HFF-Myc (cell line): ENCODE measurements around the gene SGPP2.

ENCODE experiments used
- DNase-seq: peaks from one replicate; pipeline ENCODE4 v3.0.0-alpha.2; 2011; ENCODE audit warnings: low read depth; ENCODE audit errors: extremely low read depth
- H3K4me3 ChIP-seq: replicated peaks from 2 replicates; pipeline ENCODE4 v1.5.1; 2011; ENCODE audit warnings: low read depth, mild to moderate bottlenecking, control low read depth, low read length
- TF ChIP-seq, protein P1 (sequence below): IDR thresholded peaks from 2 replicates; pipeline ENCODE4 v1.5.1; 2012; ENCODE audit warnings: mild to moderate bottlenecking, low read depth, low read length, control low read depth; ENCODE audit errors: missing control alignments

SGPP2 gene

DNA sequence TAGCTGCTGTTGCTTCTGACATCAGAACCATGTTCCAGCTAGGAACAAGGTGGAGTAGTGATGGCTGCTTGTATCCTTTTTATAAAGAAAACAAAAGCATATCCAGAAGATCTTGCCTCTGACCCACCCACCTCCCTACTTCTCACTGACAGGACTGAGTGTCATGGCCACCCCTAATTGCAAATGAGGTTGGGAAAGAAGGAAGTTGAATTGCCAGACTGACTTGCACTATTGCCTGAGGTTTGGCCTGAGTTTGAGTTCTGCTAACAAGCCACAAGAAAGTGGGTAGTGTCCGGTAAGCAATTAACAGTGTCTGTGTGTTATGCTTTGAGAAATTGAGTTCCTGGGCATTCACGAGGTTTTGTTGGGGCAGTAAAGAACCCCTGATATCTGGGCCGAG is 22.8 kb downstream of the SGPP2 start:
- no peak overlapping the region for H3K4me3 ChIP-seq
- TF ChIP-seq, protein P1, sequence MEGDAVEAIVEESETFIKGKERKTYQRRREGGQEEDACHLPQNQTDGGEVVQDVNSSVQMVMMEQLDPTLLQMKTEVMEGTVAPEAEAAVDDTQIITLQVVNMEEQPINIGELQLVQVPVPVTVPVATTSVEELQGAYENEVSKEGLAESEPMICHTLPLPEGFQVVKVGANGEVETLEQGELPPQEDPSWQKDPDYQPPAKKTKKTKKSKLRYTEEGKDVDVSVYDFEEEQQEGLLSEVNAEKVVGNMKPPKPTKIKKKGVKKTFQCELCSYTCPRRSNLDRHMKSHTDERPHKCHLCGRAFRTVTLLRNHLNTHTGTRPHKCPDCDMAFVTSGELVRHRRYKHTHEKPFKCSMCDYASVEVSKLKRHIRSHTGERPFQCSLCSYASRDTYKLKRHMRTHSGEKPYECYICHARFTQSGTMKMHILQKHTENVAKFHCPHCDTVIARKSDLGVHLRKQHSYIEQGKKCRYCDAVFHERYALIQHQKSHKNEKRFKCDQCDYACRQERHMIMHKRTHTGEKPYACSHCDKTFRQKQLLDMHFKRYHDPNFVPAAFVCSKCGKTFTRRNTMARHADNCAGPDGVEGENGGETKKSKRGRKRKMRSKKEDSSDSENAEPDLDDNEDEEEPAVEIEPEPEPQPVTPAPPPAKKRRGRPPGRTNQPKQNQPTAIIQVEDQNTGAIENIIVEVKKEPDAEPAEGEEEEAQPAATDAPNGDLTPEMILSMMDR: no peak
- DNase-seq: no peak

DNA sequence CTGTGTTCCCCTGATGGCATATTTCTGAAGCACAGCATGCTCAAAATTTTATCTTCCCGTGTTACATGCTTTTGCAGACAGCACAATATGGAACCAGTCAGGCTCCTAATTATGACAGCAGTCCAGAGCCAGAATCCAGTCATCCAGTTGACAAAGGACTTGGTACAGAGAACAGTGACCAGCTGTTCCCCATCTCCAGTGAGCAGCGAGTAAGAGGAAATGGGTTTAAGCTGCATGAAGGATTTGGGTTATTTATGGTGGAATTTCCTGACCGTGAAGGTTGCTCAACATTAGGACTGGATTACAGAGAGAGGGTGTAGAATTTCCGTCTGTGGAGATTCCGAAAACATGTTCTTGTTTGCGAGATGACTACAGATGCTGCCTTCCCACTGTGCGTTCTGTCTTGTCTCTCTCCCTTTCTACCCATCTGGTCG is 24.4 kb downstream of the SGPP2 start:
- peak; percentile 65 for DNase-seq
- TF ChIP-seq, protein P1: no peak
- H3K4me3 ChIP-seq: no peak overlapping the region

DNA sequence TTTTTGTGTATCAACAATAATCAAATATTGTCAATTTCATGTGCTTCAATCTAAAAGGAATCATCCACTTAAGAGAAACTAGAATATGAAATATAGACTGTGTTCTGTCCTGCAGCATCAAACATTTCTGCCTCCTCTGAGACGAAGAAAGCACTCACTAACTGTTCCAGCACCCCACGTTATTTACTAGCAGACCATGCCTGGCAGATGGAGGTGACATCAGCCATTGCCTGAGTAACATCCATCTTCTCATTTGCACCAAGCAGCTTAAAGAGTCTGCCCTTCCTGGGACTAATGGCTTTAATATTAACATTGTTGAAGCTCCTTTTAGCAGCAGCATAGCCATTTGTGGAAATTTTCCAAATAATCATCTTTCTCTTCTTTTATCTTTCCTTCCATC is 25.7 kb downstream of the SGPP2 start:
- TF ChIP-seq, protein P1: no peak
- no peak for DNase-seq
- H3K4me3 ChIP-seq: no peak overlapping the region

DNA sequence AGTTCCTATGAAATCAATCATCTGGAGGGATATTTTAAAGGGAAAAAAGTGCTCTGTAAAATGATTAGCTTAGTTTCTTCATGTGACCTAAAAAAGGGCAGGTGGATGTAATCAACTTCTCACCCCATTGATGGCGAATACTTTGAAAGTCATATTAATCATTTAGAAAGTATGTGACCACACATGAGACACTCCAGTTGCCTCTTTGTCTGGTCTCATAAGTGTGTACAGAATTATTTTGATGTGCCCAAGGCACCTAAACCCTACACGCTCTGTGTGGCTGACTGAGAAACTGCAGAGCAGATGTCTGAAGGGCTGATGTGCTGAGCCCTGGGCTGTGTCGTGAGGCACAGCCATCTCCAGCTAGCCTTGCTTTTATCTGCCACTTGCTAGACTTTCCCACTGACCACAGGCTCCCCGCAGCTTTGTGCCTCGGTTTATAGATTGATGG is 26.9 kb downstream of the SGPP2 start:
- TF ChIP-seq, protein P1: no peak
- no peak overlapping the region for H3K4me3 ChIP-seq
- DNase-seq: no peak

DNA sequence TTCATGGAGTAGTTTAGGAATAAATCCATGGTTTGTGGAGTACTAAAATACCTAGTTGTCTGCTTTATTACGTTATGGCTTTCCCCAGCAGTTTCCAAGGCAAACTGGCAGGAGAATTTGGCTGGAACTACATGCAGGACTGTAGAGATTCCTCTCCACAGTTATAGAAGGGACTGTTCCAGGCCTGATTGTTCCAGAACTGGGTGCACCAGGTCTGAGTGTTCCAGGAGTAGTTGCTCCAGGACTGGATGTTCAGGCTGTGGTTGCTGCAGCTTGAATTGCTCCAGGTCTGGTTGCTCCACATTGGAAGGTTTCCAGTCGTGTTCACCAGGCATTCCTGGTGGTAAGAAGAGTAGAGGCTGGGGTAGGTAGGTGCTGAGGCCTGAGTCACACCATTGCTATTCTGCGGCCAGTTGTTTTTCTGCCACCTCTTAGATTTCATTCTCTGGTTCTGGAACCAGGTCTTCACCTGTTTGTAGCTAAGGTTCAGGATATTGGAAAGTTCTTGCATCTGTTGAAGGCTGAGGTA is 28.1 kb downstream of the SGPP2 start:
- TF ChIP-seq, protein P1: no peak
- H3K4me3 ChIP-seq: no peak overlapping the region
- no peak for DNase-seq

DNA sequence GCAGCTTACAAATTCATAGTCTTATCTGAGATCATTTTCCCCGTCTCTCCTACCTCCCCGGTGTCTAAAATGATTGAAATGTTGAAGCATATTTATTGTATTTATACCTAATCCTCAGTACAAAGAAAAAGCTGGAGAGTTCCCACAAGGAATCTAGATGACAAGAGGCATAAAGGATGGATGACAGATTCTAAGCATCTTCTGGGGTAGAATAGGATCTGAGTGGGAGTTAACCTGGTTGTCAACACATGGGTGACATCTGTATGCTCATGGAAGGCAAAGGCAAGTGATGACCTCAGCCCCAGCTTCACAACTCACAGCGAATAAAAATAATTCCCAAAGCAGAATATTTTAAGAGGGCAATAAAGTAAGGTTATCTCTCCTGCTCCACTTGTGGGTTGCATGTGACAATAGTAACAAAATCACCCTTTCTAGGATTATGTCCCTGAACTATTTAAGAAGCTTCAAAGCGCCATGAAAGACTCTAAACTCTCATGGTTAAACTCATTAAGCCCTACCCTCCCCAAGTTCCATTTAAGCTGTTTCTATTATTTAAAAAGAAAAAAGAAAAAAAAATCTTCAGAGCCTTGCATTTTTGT is 32.2 kb downstream of the SGPP2 start:
- no peak overlapping the region for H3K4me3 ChIP-seq
- TF ChIP-seq, protein P1: no peak
- no peak for DNase-seq

DNA sequence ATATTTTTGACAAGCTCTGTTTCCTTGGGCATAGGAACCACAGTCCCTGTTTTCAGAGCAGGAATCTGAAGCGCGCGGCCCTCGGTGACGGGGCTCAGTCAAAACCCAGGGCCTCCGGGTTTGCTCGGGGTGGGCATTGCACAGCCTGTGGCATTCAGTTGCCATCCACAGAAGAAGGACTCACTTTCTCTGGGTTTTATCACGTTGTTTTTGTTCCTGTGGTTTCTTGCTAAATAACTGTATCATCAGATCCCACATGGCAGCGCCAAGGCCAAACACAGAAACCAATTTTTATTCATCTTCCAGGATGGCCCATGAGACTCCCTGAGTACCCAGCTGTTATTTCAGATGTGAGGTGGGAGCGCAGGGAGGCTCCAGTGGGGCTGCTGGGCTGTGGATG is 35.6 kb downstream of the SGPP2 start:
- no peak for DNase-seq
- no peak overlapping the region for H3K4me3 ChIP-seq
- TF ChIP-seq, protein P1: no peak
